Neuronal stem cell (in vitro differentiated cells): ENCODE data around the gene USO1. TPM values are rescaled to one million over a fixed set of nuclear protein-coding genes. Genes with fewer than 3 reads are reported as not detected.

Experiments
- small RNA-seq: library from polyadenylated mRNA; stranded (forward); fragments of <200 nt; extraction: miRNeasy Mini kit (QIAGEN cat#:217004); gene quantifications from one replicate; pipeline ENCODE3, GENCODE V24; 2013; ENCODE audit not compliant: insufficient read depth

USO1 gene

Small RNA genes lying within 50 kb of the gene (small RNA-seq; reads per million reads assigned to genes)
- gene RNU2-16P = not detected
